Parathyroid adenoma (tissue), 2 donors: ENCODE data around the gene PERM1.

Experiments
- H2AFZ ChIP-seq: fragments of 300-600 bp; sonication (generic); one replicate; pipeline ENCODE4 v1.7.0; 2017; ENCODE audit warnings: antibody characterized with exemption, mild to moderate bottlenecking
- H3K27ac ChIP-seq: fragments of 300-600 bp; sonication (generic); one replicate; pipeline ENCODE4 v1.7.0; 2017
- H3K27me3 ChIP-seq: fragments of 300-600 bp; sonication (generic); one replicate; pipeline ENCODE4 v1.7.0; 2017; ENCODE audit warnings: low read length; ENCODE audit not compliant: control insufficient read depth, insufficient read depth
- H3K36me3 ChIP-seq: fragments of 300-600 bp; sonication (generic); one replicate; pipeline ENCODE4 v1.7.0; 2017; ENCODE audit warnings: low read length; ENCODE audit not compliant: control insufficient read depth, insufficient read depth
- H3K4me1 ChIP-seq: fragments of 300-600 bp; sonication (generic); one replicate; pipeline ENCODE4 v1.7.0; 2017; ENCODE audit warnings: control low read depth
- H3K4me2 ChIP-seq: fragments of 300-600 bp; sonication (generic); one replicate; pipeline ENCODE4 v1.7.0; 2017; ENCODE audit warnings: low read length
- H3K4me3 ChIP-seq: fragments of 300-600 bp; sonication (generic); one replicate; pipeline ENCODE4 v1.7.0; 2017; ENCODE audit warnings: low read depth, low read length
- H3K79me2 ChIP-seq: fragments of 300-600 bp; sonication (generic); one replicate; pipeline ENCODE4 v1.7.0; 2017; ENCODE audit warnings: control low read depth
- H3K9ac ChIP-seq: fragments of 300-600 bp; sonication (generic); one replicate; pipeline ENCODE4 v1.7.0; 2017; ENCODE audit warnings: mild to moderate bottlenecking
- H3K9me3 ChIP-seq: fragments of 300-600 bp; sonication (generic); one replicate; pipeline ENCODE4 v1.7.0; 2017; ENCODE audit warnings: low read length; ENCODE audit not compliant: control insufficient read depth
- CTCF ChIP-seq: fragments of 300-600 bp; sonication (generic); IDR thresholded peaks from one replicate; pipeline ENCODE4 v1.7.0; 2017; ENCODE audit warnings: antibody characterized with exemption, mild to moderate bottlenecking
- donor health status: primary hyperparathyroidism.

PERM1 gene

GRCh38 chr1:935751-936231, 46.1 kb downstream of the PERM1 start:
- Histone ChIP-seq H3K9me3 (no peaks in the 10 kb centered on the region), H3K79me2 (no peaks in the 10 kb centered on the region), H3K36me3 (no peaks in the 10 kb centered on the region), H3K4me3 (no peak overlapping the region), H3K27ac (no peak overlapping the region), H3K4me1 (peaks cover 2% of the 10 kb centered on the region), H3K9ac (no peak overlapping the region), H3K27me3 (no peaks in the 10 kb centered on the region), H2AFZ (no peak overlapping the region), H3K4me2 (peak overlapping the region; percentile 37)
- TF ChIP-seq CTCF, result no peak

- Histone ChIP-seq H3K9ac (no peak overlapping the region), H3K4me2 (peak overlapping the region; percentile 37), H3K9me3 (no peaks in the 10 kb centered on the region), H3K4me3 (no peak overlapping the region), H3K27me3 (no peaks in the 10 kb centered on the region), H2AFZ (no peak overlapping the region), H3K27ac (no peak overlapping the region), H3K4me1 (no peaks in the 10 kb centered on the region), H3K79me2 (no peaks in the 10 kb centered on the region), H3K36me3 (no peaks in the 10 kb centered on the region)
- TF ChIP-seq CTCF, result no peak
Observed at GRCh38 chr1:934991-935750, 46.7 kb downstream of the PERM1 start.

- H3K36me3 ChIP-seq, result no peaks in the 10 kb centered on the region
- TF ChIP-seq CTCF, result no peak
- no peaks in the 10 kb centered on the region for H3K27me3 ChIP-seq
- H3K9ac ChIP-seq, result no peak overlapping the region
- H3K79me2 ChIP-seq, result no peaks in the 10 kb centered on the region
- H3K9me3 ChIP-seq, result no peaks in the 10 kb centered on the region
- no peak overlapping the region for H2AFZ ChIP-seq
- no peak overlapping the region for H3K4me2 ChIP-seq
- no peak overlapping the region for H3K27ac ChIP-seq
- no peak overlapping the region for H3K4me3 ChIP-seq
- H3K4me1 ChIP-seq, result no peaks in the 10 kb centered on the region
Observed at GRCh38 chr1:933603-933940, 48.3 kb downstream of the PERM1 start.

- no peak overlapping the region for H3K9ac ChIP-seq
- no peak overlapping the region for H3K4me3 ChIP-seq
- no peaks in the 10 kb centered on the region for H3K79me2 ChIP-seq
- no peak for TF ChIP-seq CTCF
- no peaks in the 10 kb centered on the region for H3K9me3 ChIP-seq
- H3K27ac ChIP-seq, result no peak overlapping the region
- no peak overlapping the region for H3K4me2 ChIP-seq
- no peak overlapping the region for H2AFZ ChIP-seq
- no peaks in the 10 kb centered on the region for H3K36me3 ChIP-seq
- H3K4me1 ChIP-seq, result no peaks in the 10 kb centered on the region
- H3K27me3 ChIP-seq, result no peaks in the 10 kb centered on the region
Observed at GRCh38 chr1:932776-933602, 48.9 kb downstream of the PERM1 start.
